ENCODE data around the gene ADGRA1.

ADGRA1 gene

GRCh38 chr10:133041101-133041500 is 46.6 kb upstream of the ADGRA1 start:
- DNase-seq (ENCODE audit: extremely low spot score) = no peak
- POLR2A ChIA-PET = no interaction called here
- TF ChIP-seq FOXM1 (IDR thresholded peaks at IDR 0.05; ENCODE audit: borderline replicate concordance) (no peak), HDGF (IDR thresholded peaks at IDR 0.05; ENCODE audit: borderline replicate concordance) (no peak), ZNF384 (IDR thresholded peaks at IDR 0.05) (no peak)
- CTCF ChIA-PET = no interaction called here

DNA sequence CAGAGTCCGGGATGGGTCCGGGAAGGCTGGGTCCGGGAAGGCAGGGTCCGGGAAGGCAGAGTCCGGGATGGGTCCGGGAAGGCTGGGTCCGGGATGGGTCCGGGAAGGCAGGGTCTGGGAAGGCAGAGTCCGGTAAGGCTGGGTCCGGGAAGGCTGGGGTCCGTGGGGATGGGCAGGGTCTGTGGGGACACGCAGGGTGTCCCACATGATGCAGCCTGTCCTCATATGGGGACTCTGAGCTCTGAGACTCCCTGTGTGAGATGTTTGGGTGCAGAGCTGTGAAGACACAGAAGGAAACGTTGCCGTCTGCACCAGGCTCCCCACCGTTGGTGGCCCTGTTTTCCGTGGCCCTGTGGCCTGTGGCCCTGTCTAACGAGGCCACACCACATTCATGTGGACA is 45.7 kb upstream of the ADGRA1 start:
- no peak for DNase-seq (ENCODE audit: extremely low spot score)
- CTCF ChIA-PET = no interaction called here
- TF ChIP-seq ELF4 (IDR thresholded peaks at IDR 0.05) = no peak
- no peak for TF ChIP-seq NFRKB (IDR thresholded peaks at IDR 0.05)
- no peak for TF ChIP-seq FOXA1 (IDR thresholded peaks at IDR 0.05)
- TF ChIP-seq L3MBTL2 (conservative IDR thresholded peaks at IDR 0.05) = no peak
- TF ChIP-seq BHLHE40 (IDR thresholded peaks at IDR 0.05; ENCODE audit: borderline replicate concordance) = no peak
- TF ChIP-seq HDGF (IDR thresholded peaks at IDR 0.05; ENCODE audit: borderline replicate concordance) = no peak
- TF ChIP-seq TARDBP (IDR thresholded peaks at IDR 0.05) = no peak
- TF ChIP-seq SUZ12 (IDR thresholded peaks at IDR 0.05) = no peak
- TF ChIP-seq LEF1 (IDR thresholded peaks at IDR 0.05; ENCODE audit: borderline replicate concordance) = no peak
- no peak for TF ChIP-seq PKNOX1 (IDR thresholded peaks at IDR 0.05)
- TF ChIP-seq SP1 (IDR thresholded peaks at IDR 0.05) = no peak
- TF ChIP-seq FOXM1 (IDR thresholded peaks at IDR 0.05; ENCODE audit: borderline replicate concordance) = no peak
- TF ChIP-seq CTBP1 (IDR thresholded peaks at IDR 0.05; ENCODE audit: borderline replicate concordance) = no peak
- no peak for TF ChIP-seq FOXK2 (IDR thresholded peaks at IDR 0.05)
- TF ChIP-seq ZNF384 (IDR thresholded peaks at IDR 0.05) = no peak
- TF ChIP-seq ARNT (IDR thresholded peaks at IDR 0.05) = no peak
- POLR2A ChIA-PET = no interaction called here

- no peak for DNase-seq (ENCODE audit: extremely low spot score)
- TF ChIP-seq BHLHE40 (IDR thresholded peaks at IDR 0.05; ENCODE audit: borderline replicate concordance) (no peak), SUZ12 (IDR thresholded peaks at IDR 0.05) (no peak)
- ChIA-PET POLR2A (no interaction called here), CTCF (no interaction called here)
Measured at GRCh38 chr10:133042816-133043215, 44.9 kb upstream of the ADGRA1 start.

DNA sequence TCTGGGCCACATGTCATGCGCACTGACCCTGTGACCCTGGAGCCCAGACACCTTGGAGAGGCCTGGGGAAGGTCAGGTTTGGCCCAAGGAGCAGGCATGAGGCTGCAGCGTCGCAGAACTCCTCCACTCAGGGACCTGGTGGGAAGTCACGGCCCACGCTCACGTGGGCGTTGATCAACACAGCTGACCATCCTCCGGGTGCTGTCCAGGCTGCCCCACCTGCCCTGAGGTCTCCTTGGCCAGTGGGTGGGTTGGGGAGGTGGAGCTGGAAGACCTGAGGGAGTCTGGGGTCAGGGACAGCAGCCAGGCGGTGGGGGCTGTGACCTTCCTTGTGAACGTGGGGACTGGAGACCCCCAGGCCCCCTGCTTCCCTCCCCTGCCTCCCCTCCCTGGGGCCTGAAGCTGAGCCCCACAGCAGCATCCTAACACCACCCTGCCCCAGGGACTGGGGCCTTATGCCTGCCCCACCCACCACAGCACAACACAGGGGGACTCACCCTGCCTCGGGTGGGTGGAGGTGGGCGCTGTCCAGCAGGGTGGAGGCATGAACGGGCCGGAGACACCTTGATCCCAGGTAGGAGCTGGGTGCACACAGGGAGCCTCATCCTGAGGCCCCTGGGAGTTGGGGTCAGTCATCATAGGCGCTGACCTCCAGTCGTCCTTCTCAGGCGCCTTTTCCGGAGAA is 44.0 kb upstream of the ADGRA1 start:
- POLR2A ChIA-PET = no interaction called here
- TF ChIP-seq ARNT (IDR thresholded peaks at IDR 0.05) (no peak), ELF4 (IDR thresholded peaks at IDR 0.05) (no peak), FOXK2 (IDR thresholded peaks at IDR 0.05) (no peak), FOXM1 (IDR thresholded peaks at IDR 0.05; ENCODE audit: borderline replicate concordance) (no peak), TARDBP (IDR thresholded peaks at IDR 0.05) (no peak), BHLHE40 (IDR thresholded peaks at IDR 0.05; ENCODE audit: borderline replicate concordance) (no peak), PKNOX1 (IDR thresholded peaks at IDR 0.05) (no peak), NFRKB (IDR thresholded peaks at IDR 0.05) (no peak)
- DNase-seq (ENCODE audit: extremely low spot score) = no peak
- CTCF ChIA-PET = no interaction called here

DNA sequence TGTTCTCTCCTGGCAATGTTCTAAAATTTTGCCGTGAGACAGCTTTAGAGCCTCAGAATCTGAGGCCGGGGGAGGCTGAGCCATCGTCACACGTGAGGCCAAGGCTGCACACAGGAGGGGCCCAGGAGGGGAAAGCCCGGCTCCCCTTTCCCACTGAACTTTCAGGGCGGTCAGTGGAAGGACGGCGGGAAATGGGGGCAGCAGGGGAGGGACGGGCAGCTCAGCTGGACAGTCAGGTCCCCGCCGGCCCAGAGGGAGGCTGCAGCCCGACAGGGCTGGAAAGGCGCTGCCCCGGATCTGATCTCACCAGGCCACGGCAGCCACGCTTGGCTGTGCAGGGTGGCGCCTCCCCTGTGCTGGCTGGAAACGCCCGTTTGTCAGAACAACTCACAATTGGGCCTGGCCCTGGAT is 43.3 kb upstream of the ADGRA1 start:
- TF ChIP-seq LEF1 (IDR thresholded peaks at IDR 0.05; ENCODE audit: borderline replicate concordance) (no peak), ARNT (IDR thresholded peaks at IDR 0.05) (no peak), L3MBTL2 (conservative IDR thresholded peaks at IDR 0.05) (no peak), BHLHE40 (IDR thresholded peaks at IDR 0.05; ENCODE audit: borderline replicate concordance) (no peak), SUZ12 (IDR thresholded peaks at IDR 0.05) (no peak), CTBP1 (IDR thresholded peaks at IDR 0.05; ENCODE audit: borderline replicate concordance) (no peak), HDGF (IDR thresholded peaks at IDR 0.05; ENCODE audit: borderline replicate concordance) (no peak), ELF4 (IDR thresholded peaks at IDR 0.05) (no peak), SP1 (IDR thresholded peaks at IDR 0.05) (no peak), FOXA1 (IDR thresholded peaks at IDR 0.05) (no peak), FOXK2 (IDR thresholded peaks at IDR 0.05) (no peak), ZNF384 (IDR thresholded peaks at IDR 0.05) (no peak), PKNOX1 (IDR thresholded peaks at IDR 0.05) (no peak), NFRKB (IDR thresholded peaks at IDR 0.05) (no peak)
- ChIA-PET CTCF (no interaction called here), POLR2A (no interaction called here)
- DNase-seq (ENCODE audit: extremely low spot score) = no peak

- CTCF ChIA-PET = no interaction called here
- POLR2A ChIA-PET = no interaction called here
- DNase-seq (ENCODE audit: extremely low spot score) = no peak
Measured at GRCh38 chr10:133045556-133046389, 42.0 kb upstream of the ADGRA1 start.

More at GRCh38 chr10:133045556-133046389, 42.0 kb upstream of the ADGRA1 start:
- no peak for TF ChIP-seq FOXK2 (IDR thresholded peaks at IDR 0.05)
- TF ChIP-seq CTBP1 (IDR thresholded peaks at IDR 0.05; ENCODE audit: borderline replicate concordance) = no peak
- TF ChIP-seq ZNF384 (IDR thresholded peaks at IDR 0.05) = no peak
- no peak for TF ChIP-seq ELF4 (IDR thresholded peaks at IDR 0.05)
- TF ChIP-seq FOXM1 (IDR thresholded peaks at IDR 0.05; ENCODE audit: borderline replicate concordance) = no peak
- no peak for TF ChIP-seq HDGF (IDR thresholded peaks at IDR 0.05; ENCODE audit: borderline replicate concordance)
- no peak for TF ChIP-seq SUZ12 (IDR thresholded peaks at IDR 0.05)
- no peak for TF ChIP-seq BHLHE40 (IDR thresholded peaks at IDR 0.05; ENCODE audit: borderline replicate concordance)
- TF ChIP-seq LEF1 (IDR thresholded peaks at IDR 0.05; ENCODE audit: borderline replicate concordance) = no peak
- TF ChIP-seq TARDBP (IDR thresholded peaks at IDR 0.05) = no peak
- no peak for TF ChIP-seq ARNT (IDR thresholded peaks at IDR 0.05)
- TF ChIP-seq SP1 (IDR thresholded peaks at IDR 0.05) = no peak
- no peak for TF ChIP-seq L3MBTL2 (conservative IDR thresholded peaks at IDR 0.05)
- no peak for TF ChIP-seq NFRKB (IDR thresholded peaks at IDR 0.05)
- no peak for TF ChIP-seq FOXA1 (IDR thresholded peaks at IDR 0.05)
- TF ChIP-seq PKNOX1 (IDR thresholded peaks at IDR 0.05) = no peak

Data from HEK293T (cell line).